Subcutaneous abdominal adipose tissue (tissue), 5 donors: ENCODE measurements around the gene PCNX4.
"Not testable (repeated sequence)": the region's sequence is repeated elsewhere in the genome, so short reads cannot be mapped to it uniquely, and the experiment has no call there.

Experiments
- H3K27ac ChIP-seq: one replicate; pipeline ENCODE4 v1.7.0; 2013; ENCODE audit warnings: low read depth, mild to moderate bottlenecking, inconsistent platforms, low read length, moderate library complexity
- H3K27me3 ChIP-seq, 5 donors: one replicate each; pipeline ENCODE4 v1.7.0; 2013; ENCODE audit warnings: low read length in 5 of 5, inconsistent platforms in 1 of 5; ENCODE audit not compliant: control insufficient read depth in 5 of 5, insufficient read depth in 4 of 5
- H3K36me3 ChIP-seq, 5 donors: one replicate each; pipeline ENCODE4 v1.7.0; 2013; ENCODE audit warnings: low read length in 5 of 5; ENCODE audit not compliant: control insufficient read depth in 5 of 5, insufficient read depth in 5 of 5
- H3K4me1 ChIP-seq, 5 donors: one replicate each; pipeline ENCODE4 v1.7.0; 2013; ENCODE audit warnings: low read length in 5 of 5, mild to moderate bottlenecking in 3 of 5, moderate library complexity in 1 of 5; ENCODE audit not compliant: control insufficient read depth in 5 of 5, insufficient read depth in 5 of 5
- H3K4me3 ChIP-seq, 5 donors: one replicate each; pipeline ENCODE4 v1.7.0; 2013; ENCODE audit warnings: low read length in 5 of 5, low read depth in 1 of 5
- H3K9ac ChIP-seq, 5 donors: one replicate each; pipeline ENCODE4 v1.7.0; 2013; ENCODE audit warnings: low read length in 5 of 5, mild to moderate bottlenecking in 4 of 5, moderate library complexity in 3 of 5
- H3K9me3 ChIP-seq, 5 donors: one replicate each; pipeline ENCODE4 v1.7.0; 2013; ENCODE audit warnings: low read length in 5 of 5; ENCODE audit not compliant: control insufficient read depth in 5 of 5
- donor health status: healthy.
- donor health status: healthy.
- donor health status: healthy.
- donor health status: healthy.
- donor health status: healthy.

Gene PCNX4

GRCh38 chr14:60091550-60092525 is at the start of gene PCNX4:
TSS of gene PCNX4 (plus strand) at chr14:60091923. CDS start at chr14:60107639, 15,716 bp downstream.
- Histone ChIP-seq H3K4me1 (peaks cover 0 to 26% (median 21%) of the 10 kb centered on the region in 5 donors), H3K9me3 (no peaks in the 10 kb centered on the region), H3K9ac (peak within 1 kb of the TSS; percentile 85 to 97 (median 95)), H3K27me3 (no peaks in the 10 kb centered on the region), H3K27ac (peak within 1 kb of the TSS; percentile 91), H3K36me3 (no peaks in the 10 kb centered on the region), H3K4me3 (peak within 1 kb of the TSS; percentile 76 to 97 (median 94))

GRCh38 chr14:60047976-60048375 is 43.7 kb upstream of the PCNX4 start:
- peaks cover 2 to 11% (median 9%) of the 10 kb centered on the region in 5 donors for H3K4me1 ChIP-seq
- H3K4me3 ChIP-seq, H3K9me3 ChIP-seq, H3K27me3 ChIP-seq, H3K9ac ChIP-seq, H3K36me3 ChIP-seq, H3K27ac ChIP-seq: not testable (repeated sequence)

- Histone ChIP-seq H3K36me3 (no peaks in the 10 kb centered on the region), H3K4me1 (peaks cover 2 to 11% (median 9%) of the 10 kb centered on the region in 5 donors), H3K4me3 (peak overlapping the region; percentile 39 to 61 (median 52)), H3K27ac (no peak overlapping the region), H3K9ac (peak overlapping the region in 2 of 5 donors; percentile 4 to 14), H3K27me3 (no peaks in the 10 kb centered on the region), H3K9me3 (no peaks in the 10 kb centered on the region)
These were observed 40.0 kb upstream of the PCNX4 start for GRCh38 chr14:60051721-60052221.

GRCh38 chr14:60058087-60058486 is 33.6 kb upstream of the PCNX4 start:
- Histone ChIP-seq H3K36me3 (no peaks in the 10 kb centered on the region), H3K27me3 (no peaks in the 10 kb centered on the region)

GRCh38 chr14:60061371-60061770 is 30.4 kb upstream of the PCNX4 start:
- H3K4me1 ChIP-seq, result no peaks in the 10 kb centered on the region
- no peak overlapping the region for H3K4me3 ChIP-seq
- H3K27ac ChIP-seq, result no peak overlapping the region
- no peaks in the 10 kb centered on the region for H3K27me3 ChIP-seq
- H3K9ac ChIP-seq, result no peak overlapping the region
- no peaks in the 10 kb centered on the region for H3K36me3 ChIP-seq
- no peaks in the 10 kb centered on the region for H3K9me3 ChIP-seq

More at GRCh38 chr14:60058087-60058486, 33.6 kb upstream of the PCNX4 start:
- Histone ChIP-seq H3K27ac (no peak overlapping the region), H3K9me3 (no peaks in the 10 kb centered on the region), H3K4me1 (no peaks in the 10 kb centered on the region), H3K9ac (no peak overlapping the region), H3K4me3 (no peak overlapping the region)

- Histone ChIP-seq H3K9ac (no peak overlapping the region), H3K36me3 (no peaks in the 10 kb centered on the region), H3K9me3 (no peaks in the 10 kb centered on the region), H3K27ac (no peak overlapping the region), H3K4me1 (no peaks in the 10 kb centered on the region), H3K4me3 (no peak overlapping the region), H3K27me3 (no peaks in the 10 kb centered on the region)
These were observed 27.1 kb upstream of the PCNX4 start for GRCh38 chr14:60064491-60065072.

GRCh38 chr14:60067882-60068281 is 23.8 kb upstream of the PCNX4 start:
- Histone ChIP-seq H3K27me3 (no peaks in the 10 kb centered on the region), H3K9ac (no peak overlapping the region), H3K36me3 (no peaks in the 10 kb centered on the region), H3K4me3 (no peak overlapping the region), H3K27ac (no peak overlapping the region), H3K9me3 (no peaks in the 10 kb centered on the region), H3K4me1 (no peaks in the 10 kb centered on the region)

- H3K27ac ChIP-seq, result no peak overlapping the region
- no peaks in the 10 kb centered on the region for H3K36me3 ChIP-seq
- no peaks in the 10 kb centered on the region for H3K27me3 ChIP-seq
- peaks cover 0 to 3% (median 0%) of the 10 kb centered on the region in 5 donors for H3K9me3 ChIP-seq
- H3K4me1 ChIP-seq, result no peaks in the 10 kb centered on the region
- no peak overlapping the region for H3K4me3 ChIP-seq
- no peak overlapping the region for H3K9ac ChIP-seq
These were observed 12.0 kb upstream of the PCNX4 start for GRCh38 chr14:60079723-60080122.

GRCh38 chr14:60085085-60085484 is 6.6 kb upstream of the PCNX4 start:
- Histone ChIP-seq H3K9me3 (no peaks in the 10 kb centered on the region), H3K9ac (no peak overlapping the region), H3K36me3 (no peaks in the 10 kb centered on the region), H3K27me3 (no peaks in the 10 kb centered on the region), H3K27ac (no peak overlapping the region), H3K4me3 (no peak overlapping the region), H3K4me1 (no peaks in the 10 kb centered on the region)

GRCh38 chr14:60085693-60086092 is 6.0 kb upstream of the PCNX4 start:
- no peaks in the 10 kb centered on the region for H3K36me3 ChIP-seq
- no peaks in the 10 kb centered on the region for H3K27me3 ChIP-seq
- H3K4me3 ChIP-seq, result no peak overlapping the region
- H3K9ac ChIP-seq, result no peak overlapping the region
- no peaks in the 10 kb centered on the region for H3K9me3 ChIP-seq
- peaks cover 0 to 2% (median 0%) of the 10 kb centered on the region in 5 donors for H3K4me1 ChIP-seq
- no peak overlapping the region for H3K27ac ChIP-seq
